Endodermal cell (in vitro differentiated cells): Measurements from ENCODE around the gene RHEBL1. TPM values are rescaled to one million over a fixed set of nuclear protein-coding genes. Genes with fewer than 3 reads are reported as not detected.

ENCODE experiments used
- DNase-seq: peaks from one replicate; pipeline ENCODE4 v3.0.0-alpha.2; 2017
- H3K27ac ChIP-seq: 2 replicates; pipeline ENCODE4 v1.5.1; 2013; ENCODE audit warnings: mild to moderate bottlenecking, low read depth, low read length, moderate library complexity
- H3K27me3 ChIP-seq: 2 replicates; pipeline ENCODE4 v1.6.1; 2013; ENCODE audit warnings: mild to moderate bottlenecking, low read length, moderate library complexity; ENCODE audit not compliant: insufficient read depth, control insufficient read depth, poor library complexity, severe bottlenecking
- H3K36me3 ChIP-seq: 2 replicates; pipeline ENCODE4 v1.7.0; 2013; ENCODE audit warnings: mild to moderate bottlenecking, low read length, moderate library complexity; ENCODE audit not compliant: control insufficient read depth, insufficient read depth
- H3K4me1 ChIP-seq: one replicate; pipeline ENCODE4 v1.7.0; 2013; ENCODE audit warnings: low read length; ENCODE audit not compliant: control insufficient read depth, insufficient read depth
- H3K4me3 ChIP-seq: 2 replicates; pipeline ENCODE4 v1.5.1; 2013; ENCODE audit warnings: mild to moderate bottlenecking, low read length, moderate library complexity
- H3K9ac ChIP-seq: 2 replicates; pipeline ENCODE4 v1.6.1; 2013; ENCODE audit warnings: mild to moderate bottlenecking, low read length, moderate library complexity; ENCODE audit not compliant: poor library complexity, severe bottlenecking; ENCODE audit errors: extremely low read depth
- H3K9me3 ChIP-seq: 2 replicates; pipeline ENCODE4 v1.6.1; 2013; ENCODE audit warnings: mild to moderate bottlenecking, low read length, moderate library complexity; ENCODE audit not compliant: control insufficient read depth
- H3K27ac Mint-ChIP-seq: 2 replicates; pipeline ENCODE4 v1.8.0; 2020; ENCODE audit warnings: mixed read lengths
- H3K27me3 Mint-ChIP-seq: 2 replicates; pipeline ENCODE4 v1.8.0; 2021; ENCODE audit warnings: mild to moderate bottlenecking, mixed read lengths; ENCODE audit not compliant: insufficient read depth
- H3K36me3 Mint-ChIP-seq: 2 replicates; pipeline ENCODE4 v1.8.0; 2020; ENCODE audit warnings: low read depth, mixed read lengths
- H3K4me1 Mint-ChIP-seq: 2 replicates; pipeline ENCODE4 v1.8.0; 2020; ENCODE audit warnings: mixed read lengths
- H3K4me3 Mint-ChIP-seq: 2 replicates; pipeline ENCODE4 v1.8.0; 2020; ENCODE audit warnings: mild to moderate bottlenecking, moderate library complexity, mixed read lengths
- H3K9me3 Mint-ChIP-seq: 2 replicates; pipeline ENCODE4 v1.8.0; 2020; ENCODE audit warnings: mild to moderate bottlenecking, mixed read lengths
- CTCF ChIP-seq: fragments of 200-600 bp; sonication (generic); conservative IDR thresholded peaks from 2 replicates; pipeline ENCODE4 v1.5.0; 2021; ENCODE audit warnings: antibody characterized with exemption, mild to moderate bottlenecking
- WGBS, 2 experiments: methylation state at CpG; one replicate each; pipeline versions ENCODE4 v1.1.5 to v1.1.7; 2013; ENCODE audit warnings: missing lambda C conversion rate in 2 of 2, mixed read lengths in 1 of 2; ENCODE audit not compliant: insufficient coverage in 1 of 2, insufficient read length in 1 of 2; 5-methylcytosine and 5-hydroxymethylcytosine counted together
- total RNA-seq, 2 donors: library from RNA; stranded (reverse); fragmentation: NEBNext Ultra II Directional in 1 of 2; extraction: Animal tissue kit (Norgen Biotek cat#: 25700) in 1 of 2; gene quantifications; 2 replicates in 1 of 2; 3 replicates in 1 of 2; pipeline ENCODE4 v1.2.1, GENCODE V29; 2021

Gene RHEBL1
- total RNA-seq, 2 donors from 2014 or later = 2.5 to 3.2 TPM

GRCh38 chr12:49052451-49053208 is 17.1 kb downstream of the RHEBL1 start:
- Mint-ChIP-seq H3K4me1 (peaks cover 23% of the 10 kb centered on the region), H3K27me3 (no peaks in the 10 kb centered on the region), H3K36me3 (peaks cover 78% of the 10 kb centered on the region), H3K27ac (no peak overlapping the region), H3K9me3 (no peaks in the 10 kb centered on the region), H3K4me3 (no peak overlapping the region)
- Histone ChIP-seq H3K9ac (no peak overlapping the region), H3K9me3 (no peaks in the 10 kb centered on the region), H3K27me3 (no peaks in the 10 kb centered on the region), H3K4me1 (peaks cover under 1% of the 10 kb centered on the region), H3K4me3 (no peak overlapping the region), H3K27ac (no peak overlapping the region), H3K36me3 (peaks cover 78% of the 10 kb centered on the region)
- WGBS, 2 experiments = 94 to 95% methylated on average over 14 to 16 of the region's 16 CpGs
- TF ChIP-seq CTCF = peak; percentile 28
- DNase-seq = peak; percentile 49

- Mint-ChIP-seq H3K9me3 (no peaks in the 10 kb centered on the region), H3K4me1 (peaks cover 16% of the 10 kb centered on the region), H3K27me3 (no peaks in the 10 kb centered on the region), H3K36me3 (peaks cover 84% of the 10 kb centered on the region), H3K27ac (no peak overlapping the region), H3K4me3 (no peak overlapping the region)
- 94 to 97% methylated on average over 16 to 20 of the region's 20 CpGs for WGBS, 2 experiments
- DNase-seq = no peak
- Histone ChIP-seq H3K9ac (no peak overlapping the region), H3K9me3 (no peaks in the 10 kb centered on the region), H3K4me1 (no peaks in the 10 kb centered on the region), H3K4me3 (no peak overlapping the region), H3K27ac (no peak overlapping the region), H3K27me3 (no peaks in the 10 kb centered on the region), H3K36me3 (peaks cover 85% of the 10 kb centered on the region)
- no peak for TF ChIP-seq CTCF
Measured at GRCh38 chr12:49051777-49052438, 17.9 kb downstream of the RHEBL1 start.

GRCh38 chr12:49051373-49051764 is 18.4 kb downstream of the RHEBL1 start:
- no peak overlapping the region for H3K4me3 ChIP-seq
- no peak overlapping the region for H3K4me3 Mint-ChIP-seq
- no peaks in the 10 kb centered on the region for H3K9me3 Mint-ChIP-seq
- 96 to 100% methylated on average over 9 to 18 of the region's 18 CpGs for WGBS, 2 experiments
- no peaks in the 10 kb centered on the region for H3K4me1 ChIP-seq
- H3K27ac ChIP-seq = no peak overlapping the region
- H3K9me3 ChIP-seq = no peaks in the 10 kb centered on the region
- H3K27me3 Mint-ChIP-seq = no peaks in the 10 kb centered on the region
- peaks cover 10% of the 10 kb centered on the region for H3K4me1 Mint-ChIP-seq
- DNase-seq = no peak
- H3K9ac ChIP-seq = no peak overlapping the region
- H3K36me3 ChIP-seq = peaks cover 90% of the 10 kb centered on the region
- no peaks in the 10 kb centered on the region for H3K27me3 ChIP-seq
- no peak overlapping the region for H3K27ac Mint-ChIP-seq
- peaks cover 88% of the 10 kb centered on the region for H3K36me3 Mint-ChIP-seq
- TF ChIP-seq CTCF = no peak
